ENCODE measurements around the gene STAG3. TPM values are rescaled to one million over a fixed set of nuclear protein-coding genes. Genes with fewer than 3 reads are reported as not detected.
"Not testable (repeated sequence)": the region's sequence is repeated elsewhere in the genome, so short reads cannot be mapped to it uniquely, and the experiment has no call there.

Gene STAG3
- total RNA-seq, 2 donors from 2014 or later = not detected

GRCh38 chr7:100191775-100192174, 14.1 kb downstream of the STAG3 start:
- Histone ChIP-seq H3K4me1 (no peaks in the 10 kb centered on the region), H3K4me3 (no peak overlapping the region), H3K27ac (no peak overlapping the region), H3K36me3 (no peaks in the 10 kb centered on the region), H3K9me3 (no peaks in the 10 kb centered on the region), H3K27me3 (no peaks in the 10 kb centered on the region)
- no peak for TF ChIP-seq CTCF (IDR thresholded peaks at IDR 0.05)
- DNase-seq (ENCODE audit: low spot score) = no peak

GRCh38 chr7:100192281-100192862, 14.7 kb downstream of the STAG3 start:
- not testable (repeated sequence) for H3K4me3 ChIP-seq; H3K27me3 ChIP-seq; H3K9me3 ChIP-seq; DNase-seq (ENCODE audit: low spot score); H3K36me3 ChIP-seq; H3K27ac ChIP-seq; H3K4me1 ChIP-seq

GRCh38 chr7:100192969-100193368, 15.3 kb downstream of the STAG3 start:
- no peak for DNase-seq (ENCODE audit: low spot score)
- Histone ChIP-seq H3K36me3 (no peaks in the 10 kb centered on the region), H3K4me1 (no peaks in the 10 kb centered on the region), H3K4me3 (no peak overlapping the region), H3K27ac (no peak overlapping the region), H3K9me3 (no peaks in the 10 kb centered on the region), H3K27me3 (no peaks in the 10 kb centered on the region)
- TF ChIP-seq CTCF (IDR thresholded peaks at IDR 0.05) = no peak

- no peak for DNase-seq (ENCODE audit: low spot score)
- H3K9me3 ChIP-seq = no peaks in the 10 kb centered on the region
- H3K27me3 ChIP-seq = no peaks in the 10 kb centered on the region
- TF ChIP-seq CTCF (IDR thresholded peaks at IDR 0.05) = no peak
- H3K4me3 ChIP-seq = no peak overlapping the region
- no peak overlapping the region for H3K27ac ChIP-seq
- H3K4me1 ChIP-seq = no peaks in the 10 kb centered on the region
- no peaks in the 10 kb centered on the region for H3K36me3 ChIP-seq
Observed at GRCh38 chr7:100195222-100195621, 17.5 kb downstream of the STAG3 start.

GRCh38 chr7:100195901-100196322, 18.2 kb downstream of the STAG3 start:
- H3K36me3 ChIP-seq; H3K27me3 ChIP-seq; H3K27ac ChIP-seq; H3K4me1 ChIP-seq; H3K9me3 ChIP-seq; DNase-seq (ENCODE audit: low spot score); H3K4me3 ChIP-seq: not testable (repeated sequence)

GRCh38 chr7:100198266-100198665, 20.5 kb downstream of the STAG3 start:
- no peak for TF ChIP-seq CTCF (IDR thresholded peaks at IDR 0.05)
- no peak for DNase-seq (ENCODE audit: low spot score)
- no peaks in the 10 kb centered on the region for H3K27me3 ChIP-seq
- H3K9me3 ChIP-seq = no peaks in the 10 kb centered on the region
- H3K4me1 ChIP-seq = no peaks in the 10 kb centered on the region
- no peaks in the 10 kb centered on the region for H3K36me3 ChIP-seq
- H3K4me3 ChIP-seq = no peak overlapping the region
- no peak overlapping the region for H3K27ac ChIP-seq

- Histone ChIP-seq H3K9me3 (no peaks in the 10 kb centered on the region), H3K27ac (no peak overlapping the region)
Observed at GRCh38 chr7:100200693-100201092, 23.0 kb downstream of the STAG3 start.

More at GRCh38 chr7:100200693-100201092, 23.0 kb downstream of the STAG3 start:
- no peak for TF ChIP-seq CTCF (IDR thresholded peaks at IDR 0.05)
- no peaks in the 10 kb centered on the region for H3K4me1 ChIP-seq
- DNase-seq (ENCODE audit: low spot score) = no peak
- no peak overlapping the region for H3K4me3 ChIP-seq
- no peaks in the 10 kb centered on the region for H3K27me3 ChIP-seq
- H3K36me3 ChIP-seq = no peaks in the 10 kb centered on the region
